A549 (cell line): ENCODE data around the gene TEX29.

Source experiments
- CTCF ChIP-seq: fragments of >200 bp; sonication (Bioruptor Twin); formaldehyde crosslinking; IDR thresholded peaks from 3 replicates; pipeline ENCODE4 v1.5.1; 2016
- KDM5A ChIP-seq: fragments of 200-600 bp; sonication (generic); IDR thresholded peaks from 2 replicates; pipeline ENCODE4 v1.6.1; 2016; ENCODE audit warnings: antibody characterized with exemption, mild to moderate bottlenecking
- POLR2A ChIP-seq: IDR thresholded peaks from 2 replicates; pipeline ENCODE4 v1.6.1; 2012; ENCODE audit warnings: mild to moderate bottlenecking, low read length

- TF ChIP-seq CTCF: no peak
- no peak for TF ChIP-seq POLR2A
- TF ChIP-seq KDM5A: no peak
Measured at GRCh38 chr13:111347438-111347837, 27.0 kb downstream of the TEX29 start.
